Hepatocyte (in vitro differentiated cells): ENCODE data around the gene PDZD4. TPM values are rescaled to one million over a fixed set of nuclear protein-coding genes. Genes with fewer than 3 reads are reported as not detected.

Source experiments
- DNase-seq: peaks from one replicate; pipeline ENCODE4 v3.0.0-alpha.2; 2016; ENCODE audit warnings: low spot score
- H2AFZ ChIP-seq: fragments of 200-600 bp; sonication (generic); 2 replicates; pipeline ENCODE4 v1.6.0; 2016; ENCODE audit warnings: antibody characterized with exemption, mild to moderate bottlenecking
- H3K27ac ChIP-seq: fragments of 200-600 bp; sonication (generic); 2 replicates; pipeline ENCODE4 v1.5.1; 2016; ENCODE audit warnings: mild to moderate bottlenecking
- H3K27me3 ChIP-seq: fragments of 200-600 bp; sonication (generic); 2 replicates; pipeline ENCODE4 v1.6.1; 2016
- H3K36me3 ChIP-seq: fragments of 200-600 bp; sonication (generic); replicated peaks from 2 replicates; pipeline ENCODE4 v1.5.1; 2016; ENCODE audit warnings: low read depth; ENCODE audit not compliant: insufficient read depth
- H3K4me1 ChIP-seq: fragments of 200-600 bp; sonication (generic); 2 replicates; pipeline ENCODE4 v1.5.1; 2016; ENCODE audit warnings: mild to moderate bottlenecking, moderate library complexity; ENCODE audit not compliant: insufficient read depth
- H3K4me2 ChIP-seq: fragments of 200-600 bp; sonication (generic); 2 replicates; pipeline ENCODE4 v1.6.0; 2016
- H3K4me3 ChIP-seq: fragments of 200-600 bp; sonication (generic); 2 replicates; pipeline ENCODE4 v1.5.1; 2016; ENCODE audit warnings: mild to moderate bottlenecking
- H3K79me2 ChIP-seq: fragments of 200-600 bp; sonication (generic); 2 replicates; pipeline ENCODE4 v1.6.0; 2017; ENCODE audit warnings: mild to moderate bottlenecking
- H3K9me2 ChIP-seq: fragments of 200-600 bp; sonication (generic); replicated peaks from 2 replicates; pipeline ENCODE4 v1.6.0; 2017; ENCODE audit warnings: mild to moderate bottlenecking; ENCODE audit not compliant: insufficient read depth
- H3K9me3 ChIP-seq: fragments of 200-600 bp; sonication (generic); 2 replicates; pipeline ENCODE4 v1.5.1; 2016; ENCODE audit warnings: low read depth, mild to moderate bottlenecking
- H4K20me1 ChIP-seq: fragments of 200-600 bp; sonication (generic); 2 replicates; pipeline ENCODE4 v1.6.0; 2016; ENCODE audit warnings: mild to moderate bottlenecking; ENCODE audit not compliant: insufficient read depth, poor library complexity, severe bottlenecking
- EZH2 ChIP-seq: fragments of 200-600 bp; sonication (generic); IDR thresholded peaks from 2 replicates; pipeline ENCODE4 v1.6.1; 2016; ENCODE audit warnings: antibody characterized with exemption, mild to moderate bottlenecking, borderline replicate concordance
- EZH2phosphoT487 ChIP-seq: fragments of 200-600 bp; sonication (generic); IDR thresholded peaks from one replicate; pipeline ENCODE4 v1.6.1; 2018; ENCODE audit warnings: antibody characterized with exemption, mild to moderate bottlenecking, low read depth, moderate library complexity; ENCODE audit not compliant: unreplicated experiment, severe bottlenecking
- WGBS: methylation state at CpG from one replicate; pipeline ENCODE4 v1.1.6; 2016; ENCODE audit warnings: low lambda C conversion rate; ENCODE audit errors: missing lambda C conversion rate; 5-methylcytosine and 5-hydroxymethylcytosine counted together
- polyA plus RNA-seq: library from polyadenylated mRNA; unstranded; fragments of >200 nt; fragmentation: Nextera tagmentation; extraction: Ambion mirVana; gene quantifications from 2 replicates; pipeline ENCODE4 v1.2.1, GENCODE V29; 2016
- total RNA-seq: library from RNA; depleted of rRNA; stranded (reverse); fragments of >200 nt; gene quantifications from 2 replicates; pipeline ENCODE4 v1.2.3, GENCODE V29; 2014
- TF ChIP-seq, protein P1 (sequence below): fragments of 200-600 bp; sonication (generic); IDR thresholded peaks from 2 replicates; pipeline ENCODE4 v1.5.1; 2016; ENCODE audit warnings: antibody characterized with exemption, mild to moderate bottlenecking; ENCODE audit not compliant: poor library complexity

The PDZD4 gene
- total and polyA plus RNA-seq, 2 experiments from 2014 or later: 0.59 to 2.8 TPM

DNA sequence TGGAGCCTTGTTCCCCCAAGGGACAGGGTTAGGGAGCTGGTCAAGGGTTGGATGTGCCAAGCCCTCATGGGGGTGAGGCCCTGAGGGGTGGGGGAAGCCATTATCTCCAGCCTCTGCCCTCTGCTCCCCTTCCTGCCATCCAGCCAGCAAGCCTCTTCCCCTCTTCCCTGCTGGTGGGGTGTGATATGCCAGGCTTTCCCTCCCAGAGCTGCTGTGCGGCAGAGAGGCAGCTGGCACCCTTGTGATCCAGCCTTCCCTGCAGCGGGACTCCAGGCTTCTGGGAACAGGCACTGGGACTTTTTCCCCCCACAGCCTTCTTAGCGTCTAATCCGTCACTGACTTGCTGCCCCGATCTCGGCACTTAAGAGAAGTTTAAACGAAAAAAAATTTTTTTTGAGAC is 29.6 kb downstream of the PDZD4 start:
- no peak overlapping the region for H2AFZ ChIP-seq
- H3K9me3 ChIP-seq: no peaks in the 10 kb centered on the region
- no peaks in the 10 kb centered on the region for H3K36me3 ChIP-seq
- TF ChIP-seq EZH2: no peak
- TF ChIP-seq EZH2phosphoT487: no peak
- H3K79me2 ChIP-seq: peaks cover 6% of the 10 kb centered on the region
- no peak for DNase-seq
- H3K27me3 ChIP-seq: no peaks in the 10 kb centered on the region
- no peaks in the 10 kb centered on the region for H3K9me2 ChIP-seq
- H3K27ac ChIP-seq: no peak overlapping the region
- no peak overlapping the region for H3K4me3 ChIP-seq
- H3K4me1 ChIP-seq: peaks cover under 1% of the 10 kb centered on the region
- WGBS: 98% methylated on average over 7 of the region's 7 CpGs
- no peak overlapping the region for H3K4me2 ChIP-seq
- H4K20me1 ChIP-seq: no peaks in the 10 kb centered on the region

DNA sequence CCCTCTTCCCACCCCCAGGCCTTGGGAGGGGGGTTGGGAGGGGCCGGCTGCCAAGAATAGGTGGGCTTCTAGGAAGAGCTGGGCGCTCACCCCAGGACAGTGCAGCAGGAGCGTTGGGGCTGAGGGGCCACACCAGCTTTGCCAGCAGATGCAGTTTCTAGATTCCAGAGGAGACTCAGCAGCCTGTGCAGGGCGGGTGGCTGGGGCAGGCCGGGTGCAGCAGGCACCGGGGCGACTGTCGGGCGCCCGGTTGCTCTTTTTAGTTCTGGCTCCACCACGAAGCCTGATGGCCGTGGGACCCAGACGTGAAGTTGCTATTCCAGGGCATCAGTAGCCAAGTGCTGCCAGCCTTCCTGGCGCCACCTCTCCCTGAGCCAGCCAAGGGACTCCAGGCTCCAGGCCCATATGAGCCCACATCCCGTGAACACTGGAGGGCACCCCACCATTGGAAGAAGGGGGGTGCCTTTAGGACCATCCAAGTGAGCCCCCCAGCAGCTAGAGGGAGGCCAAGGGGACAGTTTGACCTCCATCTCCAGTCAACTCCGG is 30.1 kb downstream of the PDZD4 start:
- H3K9me3 ChIP-seq: no peaks in the 10 kb centered on the region
- no peak overlapping the region for H3K27ac ChIP-seq
- H4K20me1 ChIP-seq: no peaks in the 10 kb centered on the region
- no peaks in the 10 kb centered on the region for H3K36me3 ChIP-seq
- 92% methylated on average over 13 of the region's 16 CpGs for WGBS
- no peak for DNase-seq
- TF ChIP-seq, protein P1, sequence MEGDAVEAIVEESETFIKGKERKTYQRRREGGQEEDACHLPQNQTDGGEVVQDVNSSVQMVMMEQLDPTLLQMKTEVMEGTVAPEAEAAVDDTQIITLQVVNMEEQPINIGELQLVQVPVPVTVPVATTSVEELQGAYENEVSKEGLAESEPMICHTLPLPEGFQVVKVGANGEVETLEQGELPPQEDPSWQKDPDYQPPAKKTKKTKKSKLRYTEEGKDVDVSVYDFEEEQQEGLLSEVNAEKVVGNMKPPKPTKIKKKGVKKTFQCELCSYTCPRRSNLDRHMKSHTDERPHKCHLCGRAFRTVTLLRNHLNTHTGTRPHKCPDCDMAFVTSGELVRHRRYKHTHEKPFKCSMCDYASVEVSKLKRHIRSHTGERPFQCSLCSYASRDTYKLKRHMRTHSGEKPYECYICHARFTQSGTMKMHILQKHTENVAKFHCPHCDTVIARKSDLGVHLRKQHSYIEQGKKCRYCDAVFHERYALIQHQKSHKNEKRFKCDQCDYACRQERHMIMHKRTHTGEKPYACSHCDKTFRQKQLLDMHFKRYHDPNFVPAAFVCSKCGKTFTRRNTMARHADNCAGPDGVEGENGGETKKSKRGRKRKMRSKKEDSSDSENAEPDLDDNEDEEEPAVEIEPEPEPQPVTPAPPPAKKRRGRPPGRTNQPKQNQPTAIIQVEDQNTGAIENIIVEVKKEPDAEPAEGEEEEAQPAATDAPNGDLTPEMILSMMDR: no peak
- no peak for TF ChIP-seq EZH2phosphoT487
- no peak for TF ChIP-seq EZH2
- H3K4me3 ChIP-seq: no peak overlapping the region
- no peak overlapping the region for H3K4me2 ChIP-seq
- H3K4me1 ChIP-seq: peaks cover 5% of the 10 kb centered on the region
- H2AFZ ChIP-seq: no peak overlapping the region
- H3K9me2 ChIP-seq: no peaks in the 10 kb centered on the region
- peaks cover 11% of the 10 kb centered on the region for H3K79me2 ChIP-seq
- H3K27me3 ChIP-seq: no peaks in the 10 kb centered on the region

DNA sequence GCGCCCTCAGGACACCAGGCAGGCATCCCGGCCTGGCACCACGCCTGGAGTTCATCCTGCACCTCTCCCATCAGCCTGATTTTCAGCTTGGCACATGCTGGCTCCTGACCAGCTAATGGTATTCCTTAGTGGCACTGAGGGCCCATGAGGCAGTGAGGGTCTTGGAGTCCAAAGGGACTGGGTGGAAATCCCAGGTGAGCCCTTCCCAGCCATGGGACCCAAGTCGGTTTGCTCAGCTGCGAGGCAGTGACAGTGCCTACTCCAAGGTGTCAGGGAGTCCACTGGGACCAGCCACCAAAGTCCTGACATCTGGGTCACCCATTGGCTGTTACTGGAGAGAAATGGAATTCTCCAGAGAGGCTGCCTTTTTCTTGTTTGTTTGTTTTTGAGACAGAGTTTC is 31.0 kb downstream of the PDZD4 start:
- peaks cover 5% of the 10 kb centered on the region for H3K4me1 ChIP-seq
- 85% methylated on average over 5 of the region's 5 CpGs for WGBS

DNA sequence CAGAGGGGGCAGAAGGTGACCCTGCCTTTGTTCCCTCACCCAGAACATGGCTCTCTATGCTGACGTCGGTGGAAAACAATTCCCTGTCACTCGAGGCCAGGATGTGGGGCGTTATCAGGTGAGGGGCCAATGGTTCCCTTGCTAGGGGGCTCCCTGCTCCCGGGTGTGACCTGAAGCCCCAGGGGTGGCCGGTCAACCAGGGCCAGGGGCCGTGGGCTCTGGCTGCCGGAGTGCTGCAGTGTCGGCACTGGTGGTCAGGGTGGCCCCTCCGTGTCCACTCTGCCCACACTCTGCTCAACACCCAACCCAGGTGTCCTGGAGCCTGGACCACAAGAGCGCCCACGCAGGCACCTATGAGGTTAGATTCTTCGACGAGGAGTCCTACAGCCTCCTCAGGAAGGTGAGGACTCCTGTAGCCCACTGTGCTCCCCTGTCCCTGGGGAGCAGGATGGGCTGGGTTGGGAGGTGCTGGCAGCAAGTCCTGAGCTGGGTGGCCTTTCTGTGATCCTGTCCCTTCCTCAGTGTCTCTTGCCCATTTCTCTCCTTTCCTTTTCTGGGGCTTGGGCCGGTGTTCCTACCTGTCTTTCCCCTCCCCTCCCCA is 32.8 kb downstream of the PDZD4 start:
- H3K4me3 ChIP-seq: no peak overlapping the region
- no peaks in the 10 kb centered on the region for H3K27me3 ChIP-seq
- TF ChIP-seq EZH2phosphoT487 (no peak), EZH2 (no peak)
- TF ChIP-seq, protein P1: no peak
- DNase-seq: no peak
- H3K36me3 ChIP-seq: no peaks in the 10 kb centered on the region
- no peak overlapping the region for H2AFZ ChIP-seq
- no peak overlapping the region for H3K27ac ChIP-seq
- WGBS: 88% methylated on average over 14 of the region's 15 CpGs
- H3K9me2 ChIP-seq: no peaks in the 10 kb centered on the region
- H3K4me1 ChIP-seq: peaks cover 9% of the 10 kb centered on the region
- peaks cover 26% of the 10 kb centered on the region for H3K79me2 ChIP-seq
- H3K4me2 ChIP-seq: no peak overlapping the region
- no peaks in the 10 kb centered on the region for H4K20me1 ChIP-seq
- H3K9me3 ChIP-seq: no peaks in the 10 kb centered on the region

More for the DNA sequence above, 31.0 kb downstream of the PDZD4 start:
- Histone ChIP-seq H3K9me3 (no peaks in the 10 kb centered on the region), H3K27me3 (no peaks in the 10 kb centered on the region), H2AFZ (no peak overlapping the region), H3K9me2 (no peaks in the 10 kb centered on the region), H3K4me2 (no peak overlapping the region), H3K36me3 (no peaks in the 10 kb centered on the region), H4K20me1 (no peaks in the 10 kb centered on the region), H3K79me2 (peaks cover 14% of the 10 kb centered on the region), H3K4me3 (no peak overlapping the region), H3K27ac (no peak overlapping the region)
- TF ChIP-seq, protein P1: no peak
- TF ChIP-seq EZH2: no peak
- TF ChIP-seq EZH2phosphoT487: no peak
- no peak for DNase-seq
